C1 segment of cervical spinal cord (tissue), 14 donors: ENCODE measurements around the gene PRRC2B.
A peak's percentile ranks its signal among the peaks of the same experiment; 100 is the strongest.

Source experiments
- DNase-seq, 14 donors: peaks; one replicate each; lab custom pipeline; 2025; lab: John Stamatoyannopoulos, UW

Gene PRRC2B

DNA sequence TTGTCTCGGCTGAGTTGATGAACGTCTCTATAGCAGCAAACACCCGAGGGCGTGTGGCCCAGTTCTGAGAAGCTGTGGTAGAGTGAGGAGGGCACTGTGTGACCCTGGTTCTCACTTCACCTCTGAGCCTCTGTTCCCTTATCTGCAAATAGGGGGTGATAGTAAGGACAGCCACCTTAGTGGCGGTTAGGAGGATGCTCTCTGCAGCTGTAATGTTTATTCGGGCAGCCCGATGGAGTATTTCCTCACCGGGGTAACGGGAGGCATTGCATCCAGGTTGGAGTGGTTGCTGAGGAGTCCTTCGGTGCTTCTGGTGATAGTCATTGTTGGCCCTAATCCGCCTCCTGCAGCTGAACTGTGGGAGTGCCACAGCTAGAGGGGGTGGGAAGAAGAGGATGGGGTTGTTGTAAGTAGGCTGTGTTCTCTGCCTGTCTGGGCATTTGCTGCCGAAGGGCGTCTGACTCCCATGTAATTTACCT, 13.9 kb downstream of the PRRC2B start:
- peak in 11 of 14 donors; percentile 16 to 76 (median 49) for DNase-seq

DNA sequence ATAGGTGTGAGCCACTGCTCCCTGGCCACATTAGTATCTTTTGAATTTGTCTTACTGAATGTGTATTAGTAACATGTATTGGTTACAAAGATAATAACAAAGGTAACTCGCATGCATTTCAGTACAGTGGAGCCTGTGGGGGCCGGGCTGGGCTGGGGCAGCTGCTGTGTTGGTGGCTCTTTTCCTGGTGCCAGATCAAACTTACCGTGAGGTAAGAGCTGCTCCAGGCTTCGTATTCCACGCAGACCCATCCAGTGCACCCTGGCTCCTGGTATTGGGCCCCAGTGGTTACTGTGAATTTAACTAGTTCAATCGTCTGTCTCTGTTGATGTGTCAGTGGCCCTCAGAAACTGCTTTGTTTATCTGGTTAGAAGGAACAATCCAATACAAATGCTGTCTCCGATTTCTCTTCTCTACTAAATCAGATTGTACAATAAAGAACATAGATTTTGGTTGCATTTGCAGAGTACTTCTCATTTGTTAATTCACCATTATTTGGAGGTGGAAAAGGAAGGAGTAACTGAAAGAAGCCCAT, 15.6 kb downstream of the PRRC2B start:
- no peak for DNase-seq

DNA sequence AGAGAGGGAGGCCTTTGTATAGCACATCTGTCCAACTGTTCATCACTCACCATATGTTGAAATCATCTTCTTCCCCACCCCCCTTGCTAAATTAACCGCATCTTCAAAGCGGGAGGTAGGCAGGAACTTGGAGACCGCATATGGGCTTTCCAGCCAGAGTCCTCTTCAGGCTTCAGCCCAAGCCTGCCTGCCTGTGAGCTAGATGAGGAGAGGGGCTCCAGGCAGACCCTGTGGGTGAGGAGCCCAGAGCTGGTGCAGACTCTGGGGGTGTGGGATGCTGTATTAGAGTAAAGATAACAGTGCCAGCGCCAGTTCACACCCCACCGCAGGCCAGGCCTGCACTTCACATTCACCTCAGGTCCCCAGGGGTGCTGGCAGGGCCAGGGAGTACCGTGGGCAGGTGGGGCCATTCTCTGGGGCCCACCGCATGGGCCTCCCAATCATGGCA, 16.2 kb downstream of the PRRC2B start:
- no peak for DNase-seq

DNA sequence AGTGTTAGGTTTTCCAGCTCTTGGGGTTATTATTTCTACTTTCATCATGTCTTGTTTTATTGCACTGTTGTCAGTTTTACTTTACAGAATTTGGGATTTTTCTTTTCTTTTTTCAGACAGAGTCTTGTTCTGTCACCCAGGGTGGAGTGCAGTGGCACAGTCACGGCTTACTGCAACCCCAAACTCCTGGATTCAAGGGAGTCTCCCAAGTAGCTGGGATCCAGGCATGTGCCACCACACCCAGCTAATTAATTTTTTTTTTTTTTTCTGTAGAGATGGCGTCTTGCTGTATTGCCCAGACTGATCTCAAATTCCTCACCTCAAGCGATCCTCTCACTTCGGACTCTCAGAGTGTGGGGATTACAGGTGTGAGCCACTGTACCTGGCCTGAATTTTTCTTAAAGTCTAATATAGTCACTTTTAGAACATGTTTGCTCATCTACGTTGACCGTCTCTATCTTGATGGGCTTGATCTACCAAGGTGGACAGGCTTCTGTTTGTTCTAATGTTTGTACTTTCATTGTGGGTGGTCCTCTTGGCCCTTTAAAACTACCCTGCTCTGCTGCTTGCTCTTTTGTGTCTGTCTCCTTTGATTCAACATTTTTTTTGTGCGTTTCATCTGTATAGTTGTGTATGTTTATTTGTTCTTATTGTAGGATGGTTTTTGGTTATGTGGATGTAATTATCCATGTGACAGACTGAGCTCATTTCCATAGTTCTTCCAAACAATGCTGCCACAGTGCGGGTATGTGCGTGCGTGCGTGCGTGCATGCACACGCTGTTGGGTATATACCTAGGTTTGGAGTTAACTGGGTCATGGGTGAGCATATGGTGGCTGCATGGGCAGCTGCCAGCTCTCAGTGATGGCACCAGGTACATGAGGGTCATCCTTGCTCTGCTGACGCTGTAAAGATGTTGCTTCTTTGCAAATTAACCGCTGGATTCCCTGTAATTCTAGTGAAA, 18.1 kb downstream of the PRRC2B start:
- DNase-seq = peak in 1 of 14 donors; percentile 41

DNA sequence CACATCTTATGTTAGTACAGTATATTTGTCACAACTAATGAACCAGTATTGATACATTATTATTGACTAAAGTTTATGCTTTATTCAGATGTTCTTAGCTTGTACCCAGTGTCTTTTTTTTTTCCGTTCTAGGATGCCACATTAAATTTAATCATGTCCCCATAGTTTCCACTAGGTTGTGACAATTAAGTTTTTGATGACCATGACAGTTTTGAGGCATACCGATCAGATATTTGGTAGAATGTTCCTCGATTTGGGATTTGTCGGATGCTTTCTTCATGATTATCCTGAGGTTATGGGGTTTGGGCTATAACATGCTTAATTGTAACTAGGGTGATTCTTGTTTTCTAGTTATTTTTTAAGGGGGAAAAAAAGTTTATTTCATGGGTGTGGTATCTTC, 22.6 kb downstream of the PRRC2B start:
- DNase-seq = no peak

DNA sequence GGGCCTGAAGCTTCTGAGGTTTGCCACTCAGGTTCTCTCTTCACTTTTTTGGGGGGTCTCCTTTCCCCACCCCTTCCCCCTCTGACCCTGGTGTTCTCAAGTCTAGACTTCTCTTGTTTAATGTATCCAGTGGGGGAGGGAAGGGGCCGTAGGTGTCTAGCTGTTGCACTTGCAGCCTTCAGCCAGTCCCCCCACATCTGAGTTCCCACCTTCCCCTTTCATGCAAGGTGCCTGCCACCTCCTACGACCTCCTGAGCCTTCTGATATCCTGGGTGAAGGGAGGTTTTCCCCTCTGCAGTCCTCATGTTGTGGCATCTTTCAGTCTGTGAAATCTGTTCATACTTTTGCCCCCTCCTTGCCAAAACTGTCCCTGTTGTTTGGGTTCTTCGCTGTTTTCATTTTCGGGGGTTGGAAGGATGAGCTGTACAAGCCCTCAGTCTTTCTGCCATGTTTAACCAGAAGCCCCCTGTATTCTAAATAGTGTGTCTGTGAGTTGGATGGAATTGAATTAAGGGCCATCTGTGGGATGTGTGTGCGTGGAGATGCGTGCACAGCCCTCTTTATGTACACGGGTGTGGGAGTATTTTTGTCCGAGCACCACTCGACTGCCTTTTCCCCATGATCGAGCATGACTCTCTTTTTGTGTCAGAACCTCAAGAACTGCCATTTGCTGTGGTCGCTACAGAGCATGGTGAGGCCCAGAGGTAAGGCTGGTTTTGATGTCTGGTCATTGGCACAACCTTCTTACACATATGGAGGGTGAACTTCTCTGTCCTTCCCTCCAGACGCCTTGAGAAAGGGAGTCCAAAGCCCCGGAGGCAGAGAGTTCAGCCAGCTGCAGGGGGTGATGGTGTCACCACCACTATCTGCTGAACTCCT, 23.6 kb downstream of the PRRC2B start:
- DNase-seq = no peak

DNA sequence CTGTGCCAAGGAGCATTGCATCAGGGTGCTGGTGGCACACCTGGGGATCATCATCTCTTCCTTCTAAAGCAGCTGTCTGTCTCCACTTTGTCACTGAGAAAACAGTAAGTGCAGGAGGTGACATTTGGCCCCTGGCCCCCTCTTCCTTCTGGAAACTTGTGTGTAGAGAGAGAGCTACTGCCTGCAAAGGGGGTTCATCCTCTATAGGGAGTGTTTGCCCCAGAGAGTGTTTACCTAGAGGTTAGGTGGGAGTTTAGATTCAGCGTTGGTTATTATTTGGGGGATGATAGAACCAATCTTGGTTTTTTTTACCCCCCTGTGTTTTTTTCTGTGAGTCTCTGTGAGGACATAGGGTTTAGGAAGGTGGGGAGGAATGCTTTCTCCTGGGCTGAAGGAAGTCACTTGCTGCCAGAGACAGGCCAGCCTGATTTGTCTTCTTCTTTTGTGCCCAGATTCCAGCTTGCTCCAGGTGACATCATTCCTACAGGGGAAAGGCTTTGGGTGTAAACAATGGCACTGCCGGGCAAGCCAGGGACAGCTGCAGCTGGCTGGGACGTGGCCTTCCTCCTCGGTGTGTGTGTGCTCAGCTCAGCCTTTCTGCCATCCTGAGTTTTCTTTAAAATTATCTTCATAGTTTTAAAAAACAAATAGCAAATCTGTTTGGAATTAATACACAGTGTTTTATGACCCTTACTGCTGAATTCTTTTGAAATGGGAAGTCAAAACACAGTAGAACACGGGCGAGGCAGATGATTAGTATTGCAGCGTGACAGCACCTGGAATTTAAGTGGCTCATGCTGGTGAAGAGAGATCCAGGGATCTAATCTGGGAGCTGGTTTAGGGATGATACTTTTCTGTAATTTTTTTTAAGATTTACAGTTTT, 24.5 kb downstream of the PRRC2B start:
- peak in 6 of 14 donors; percentile 20 to 71 (median 54) for DNase-seq

DNA sequence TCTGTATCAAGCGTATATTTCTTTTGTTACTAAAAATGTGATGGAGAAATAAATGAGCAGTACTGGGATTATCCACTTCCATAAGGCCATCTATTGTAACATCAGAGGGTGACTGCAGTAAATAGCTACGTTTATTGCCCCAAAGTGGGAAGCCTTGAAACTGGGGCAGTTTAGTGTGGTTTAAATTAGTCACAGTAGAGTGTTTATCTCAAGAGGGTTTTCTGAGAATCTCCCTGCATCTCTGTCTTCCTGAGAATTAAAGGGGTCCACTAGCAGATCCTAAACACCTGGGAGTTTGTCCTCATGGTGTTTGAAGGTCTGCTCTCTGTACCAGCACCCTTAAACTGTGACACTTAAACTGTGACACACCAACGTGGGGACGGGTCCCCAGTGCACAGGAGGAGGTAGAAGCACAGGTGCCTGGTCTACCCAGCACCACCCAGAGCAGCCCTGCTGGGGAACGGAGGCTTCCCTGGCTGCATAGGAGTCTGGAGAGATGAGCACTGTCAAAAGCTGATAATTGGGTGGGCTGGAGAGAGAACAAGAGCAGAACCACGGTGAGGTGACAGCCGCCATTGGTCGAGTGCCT, 25.2 kb downstream of the PRRC2B start:
- no peak for DNase-seq

DNA sequence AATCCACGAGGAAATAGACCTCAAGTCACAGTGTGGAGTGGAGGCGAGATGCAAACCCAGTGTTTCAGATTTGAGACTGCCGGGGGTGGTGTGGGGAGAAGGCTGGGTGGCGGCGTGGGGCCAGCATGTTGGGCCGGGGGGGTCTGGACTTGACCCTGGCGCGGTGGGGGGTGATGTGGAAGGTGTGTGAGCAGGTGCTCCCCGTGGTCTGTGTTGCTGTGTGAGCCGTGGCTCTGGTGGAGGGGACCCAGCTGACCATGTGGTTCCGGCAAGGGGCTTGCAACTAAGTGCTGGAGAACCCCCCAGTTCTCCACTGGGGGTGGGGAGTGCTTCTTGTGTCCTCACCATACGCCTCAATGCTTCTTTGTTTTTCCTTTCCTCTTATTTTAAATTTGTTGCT, 25.8 kb downstream of the PRRC2B start:
- DNase-seq = no peak

DNA sequence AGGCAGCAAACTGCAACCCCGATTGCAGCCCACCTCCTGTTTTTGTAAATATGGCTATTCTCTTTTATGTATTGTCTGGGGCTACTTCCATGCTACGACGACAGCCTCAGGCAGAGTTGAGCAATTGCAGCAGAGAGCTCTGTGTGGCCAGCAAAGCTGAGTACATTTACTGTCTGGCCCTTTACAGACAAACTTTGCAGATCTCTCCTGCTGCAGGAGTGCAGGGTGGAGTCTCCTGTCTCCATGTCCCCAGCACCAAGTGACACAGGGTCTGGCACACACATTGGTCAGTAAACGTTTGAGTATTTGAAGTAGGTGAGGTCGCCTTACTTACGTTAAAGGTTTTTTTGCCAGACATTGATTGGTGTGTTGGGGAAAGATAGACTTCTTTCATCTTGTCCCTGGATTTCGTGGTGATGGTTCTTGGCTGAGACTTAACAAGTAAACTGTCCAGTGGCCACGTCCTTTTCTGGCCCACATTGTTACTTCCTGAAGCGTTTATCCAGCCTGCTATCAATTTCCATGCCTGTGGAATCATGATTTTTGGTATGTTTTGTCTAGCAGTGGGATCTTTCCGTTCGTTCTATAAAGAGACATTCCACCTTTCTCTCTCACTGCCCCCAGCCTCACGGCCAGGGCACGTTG, 27.2 kb downstream of the PRRC2B start:
- DNase-seq = peak in 1 of 14 donors; percentile 15

DNA sequence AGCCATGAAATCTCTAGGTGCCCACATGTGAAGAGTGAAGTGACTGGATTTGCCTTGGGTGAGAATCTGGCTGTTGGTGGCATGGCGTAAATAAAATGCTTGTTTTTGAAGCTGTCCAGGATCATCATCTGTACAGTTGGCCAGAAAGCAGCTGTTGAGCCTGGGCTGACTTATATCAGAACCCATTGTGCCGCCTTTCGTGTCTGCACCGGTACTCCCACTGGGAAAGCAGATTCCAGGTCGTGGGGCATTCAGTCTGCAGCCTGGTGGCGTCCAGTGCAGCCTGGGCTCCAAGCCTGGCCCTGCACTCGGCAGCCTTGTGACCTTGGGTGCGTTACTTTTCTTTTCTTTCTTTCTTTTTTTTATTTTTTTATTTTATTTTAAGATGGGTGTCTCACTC, 27.8 kb downstream of the PRRC2B start:
- no peak for DNase-seq

DNA sequence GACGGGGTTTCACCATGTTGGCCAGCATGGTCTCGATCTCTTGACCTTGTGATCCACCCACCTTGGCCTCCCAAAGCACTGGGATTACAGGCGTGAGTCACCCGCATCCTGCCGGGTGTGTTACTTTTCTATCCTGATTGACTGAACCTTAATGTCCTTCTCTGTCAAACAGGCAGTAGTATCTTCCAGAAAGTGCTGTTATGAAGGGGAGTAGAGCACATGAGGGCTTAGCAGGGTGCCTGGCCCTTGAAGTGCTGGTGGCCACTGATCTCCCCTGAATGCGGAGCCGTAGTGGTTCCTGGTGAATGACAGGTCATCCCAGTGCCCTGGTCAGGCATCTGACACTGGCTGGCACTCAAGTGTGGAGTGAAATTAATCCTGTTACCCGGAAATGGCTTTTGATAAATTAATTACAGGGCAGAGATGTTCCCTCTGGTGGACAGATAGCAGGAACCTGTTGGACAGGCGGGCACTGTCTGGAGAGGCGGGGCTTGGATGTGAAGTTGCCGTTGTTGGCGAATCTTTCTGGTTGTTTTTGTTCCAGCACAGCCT, 28.4 kb downstream of the PRRC2B start:
- peak in 1 of 14 donors; percentile 72 for DNase-seq

DNA sequence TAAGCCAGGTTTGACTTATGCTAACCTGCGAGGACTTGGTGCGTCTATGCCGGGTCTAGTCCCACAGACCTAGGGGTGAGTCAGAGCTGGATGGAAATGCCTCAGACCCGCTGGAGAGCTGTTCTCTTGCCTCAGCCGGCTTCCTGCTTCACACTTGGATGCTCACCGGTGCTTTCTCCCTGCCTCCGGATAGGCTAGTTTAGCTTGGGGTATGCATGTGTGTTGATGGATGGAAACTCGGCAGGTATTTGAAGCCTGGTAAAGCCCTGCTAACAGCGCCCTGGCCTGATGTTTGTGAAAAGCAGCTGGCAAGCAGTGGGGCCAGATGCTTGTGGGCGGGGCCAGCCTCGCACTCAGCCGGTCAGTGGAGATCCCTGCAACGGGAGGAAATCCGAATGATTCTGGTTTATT, 29.3 kb downstream of the PRRC2B start:
- DNase-seq = peak in 9 of 14 donors; percentile 30 to 68 (median 50)

DNA sequence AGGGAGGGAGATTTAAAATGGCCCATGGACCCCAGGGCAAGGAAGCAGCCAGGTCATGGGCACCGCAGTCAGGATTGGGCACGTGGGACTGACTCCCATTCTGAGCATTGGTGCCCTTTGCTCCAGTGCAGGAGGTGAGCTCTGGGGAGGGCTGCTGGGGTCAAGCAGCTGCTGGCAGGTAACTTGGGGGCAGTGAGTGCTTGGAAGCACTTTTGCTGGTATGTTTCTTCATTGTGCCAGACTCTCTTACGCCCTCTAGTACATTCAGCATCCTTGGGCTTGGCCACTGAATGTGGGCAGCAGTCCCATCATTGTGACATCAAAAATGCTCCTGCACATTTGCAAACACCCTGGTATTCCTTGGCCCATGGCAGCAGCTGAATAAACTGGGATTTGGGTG, 32.7 kb downstream of the PRRC2B start:
- DNase-seq = no peak

DNA sequence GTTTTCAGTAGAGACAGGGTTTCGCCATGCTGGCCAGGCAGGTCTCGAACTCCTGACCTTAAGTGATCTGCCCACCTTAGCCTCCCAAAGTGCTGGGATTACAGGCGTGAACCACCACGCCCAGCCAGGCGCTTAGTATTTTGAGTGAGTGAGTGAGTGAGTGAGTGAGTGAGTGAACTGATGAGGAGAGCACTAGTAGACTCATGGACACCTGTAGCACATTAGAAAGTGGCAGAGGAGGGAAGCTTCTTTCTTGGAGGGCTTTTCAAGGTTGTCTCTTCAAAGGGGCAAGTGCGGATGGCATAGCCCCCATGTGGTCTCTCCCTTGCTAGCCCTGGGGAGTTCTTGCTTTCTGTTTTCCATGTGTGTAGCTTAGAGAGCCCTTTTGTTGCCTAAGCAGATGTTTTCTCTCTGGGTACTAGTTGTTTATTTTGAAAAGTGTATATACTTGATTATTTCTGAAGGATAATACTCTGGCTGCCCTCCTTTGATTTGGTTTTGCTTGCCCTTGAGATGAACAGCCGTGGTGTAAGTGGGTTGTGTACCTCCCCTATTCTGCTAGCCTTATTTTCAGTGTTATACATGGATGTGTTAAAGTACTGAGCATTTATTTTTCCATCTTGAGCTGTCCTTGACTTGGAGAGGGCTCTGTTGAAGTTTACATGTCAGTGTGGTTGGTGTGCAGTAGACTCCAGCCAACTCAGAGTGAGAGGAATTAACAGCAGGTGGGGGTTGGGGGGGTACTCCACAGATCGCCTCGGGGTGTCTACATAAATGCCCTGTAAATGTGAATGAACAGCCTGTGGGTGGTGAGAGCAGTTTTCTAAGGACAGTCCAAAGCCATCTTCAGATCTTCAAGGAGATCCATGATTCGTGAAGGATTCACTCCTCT, 35.5 kb downstream of the PRRC2B start:
- no peak for DNase-seq

DNA sequence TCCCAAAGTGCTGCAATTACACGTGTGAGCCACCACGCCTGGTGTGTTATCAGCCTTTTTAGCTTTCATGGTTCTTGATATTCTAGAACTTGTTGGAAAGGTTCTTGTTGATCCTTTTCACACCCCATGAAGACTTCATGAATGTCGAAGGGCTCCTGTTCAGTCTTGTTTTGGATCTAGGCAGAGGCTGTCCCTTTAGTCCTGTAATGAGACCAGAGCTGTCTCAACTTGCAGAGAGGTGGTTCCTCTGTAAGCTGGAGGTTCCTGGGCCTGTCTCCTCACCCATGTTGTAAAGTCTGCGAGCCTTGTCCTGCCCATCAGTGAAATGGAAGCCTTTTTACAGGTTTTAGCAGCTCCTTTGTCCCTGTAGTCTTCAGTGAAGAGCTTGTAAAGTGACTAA, 38.2 kb downstream of the PRRC2B start:
- no peak for DNase-seq

DNA sequence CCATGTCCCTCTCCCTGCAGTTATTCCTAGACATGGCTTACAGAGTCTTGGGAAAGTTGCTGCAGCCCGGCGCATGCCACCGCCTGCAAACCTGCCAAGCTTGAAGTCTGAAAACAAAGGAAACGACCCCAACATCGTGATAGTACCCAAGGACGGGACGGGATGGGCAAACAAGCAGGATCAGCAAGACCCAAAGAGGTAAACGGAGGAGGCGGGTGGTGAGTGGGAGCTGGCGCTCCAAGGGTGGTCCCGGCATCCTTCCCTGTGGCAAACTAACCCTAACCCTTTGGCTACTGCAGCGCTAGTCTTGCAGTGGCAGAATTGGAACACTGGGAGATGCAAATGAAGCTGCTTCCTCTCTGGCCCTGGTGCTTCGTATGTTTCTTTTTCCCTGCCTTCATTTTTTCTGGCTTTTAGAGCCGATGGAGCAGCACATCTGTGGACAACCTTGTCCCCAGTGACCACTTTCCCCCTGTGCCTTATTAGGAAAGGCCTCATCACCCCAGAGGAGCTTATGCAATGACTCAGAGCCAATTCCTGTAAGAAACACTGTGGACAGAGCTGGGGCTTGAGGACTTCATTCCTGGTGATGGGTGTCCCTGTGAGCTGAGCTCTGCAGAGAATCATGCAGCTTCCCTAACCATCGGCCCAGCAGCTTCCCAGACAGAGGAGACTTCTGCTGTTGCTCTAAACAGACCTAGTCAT, 38.9 kb downstream of the PRRC2B start:
- DNase-seq = no peak

DNA sequence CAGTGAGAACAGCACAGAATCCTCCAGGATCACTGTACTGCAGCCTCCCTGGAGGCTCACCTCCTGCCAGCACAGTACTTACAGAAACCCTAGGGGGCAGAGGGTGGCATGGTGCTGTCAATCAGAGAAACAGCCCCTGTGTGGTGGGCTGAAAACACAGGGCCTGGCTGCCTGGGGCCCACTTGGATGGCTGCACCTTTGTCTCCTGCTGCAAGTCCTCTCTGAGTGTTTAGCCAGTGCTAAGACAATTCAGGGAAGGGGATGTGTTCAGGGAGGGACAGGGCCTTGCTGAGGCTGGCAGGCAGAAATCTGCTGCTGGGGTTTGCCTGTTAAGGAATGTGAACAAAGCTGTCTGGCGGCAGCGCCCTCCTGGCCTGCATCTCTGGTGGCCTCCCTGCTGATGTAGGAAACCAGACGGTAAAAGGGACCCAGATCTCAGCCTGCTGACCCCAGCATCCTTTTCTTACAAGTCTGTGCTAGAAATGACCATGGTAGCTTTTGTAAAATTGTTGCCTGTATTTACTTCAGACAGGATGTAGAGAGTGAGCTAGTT, 39.5 kb downstream of the PRRC2B start:
- no peak for DNase-seq
